Stimulated activated CD4-positive, alpha-beta T cell treated with anti-CD3 and anti-CD28 coated beads, Interleukin-1b, Interleukin-23, amount 100 ng/mL, for 4 hours (primary cell): Measurements from ENCODE around the gene CTSW.
"Not testable (repeated sequence)": the region's sequence is repeated elsewhere in the genome, so short reads cannot be mapped to it uniquely, and the experiment has no call there.

Source experiments
- DNase-seq, 2 donors: peaks; one replicate each; pipeline ENCODE4 v3.0.0-alpha.2; 2020; ENCODE audit warnings: low read depth in 2 of 2

CTSW gene

DNA sequence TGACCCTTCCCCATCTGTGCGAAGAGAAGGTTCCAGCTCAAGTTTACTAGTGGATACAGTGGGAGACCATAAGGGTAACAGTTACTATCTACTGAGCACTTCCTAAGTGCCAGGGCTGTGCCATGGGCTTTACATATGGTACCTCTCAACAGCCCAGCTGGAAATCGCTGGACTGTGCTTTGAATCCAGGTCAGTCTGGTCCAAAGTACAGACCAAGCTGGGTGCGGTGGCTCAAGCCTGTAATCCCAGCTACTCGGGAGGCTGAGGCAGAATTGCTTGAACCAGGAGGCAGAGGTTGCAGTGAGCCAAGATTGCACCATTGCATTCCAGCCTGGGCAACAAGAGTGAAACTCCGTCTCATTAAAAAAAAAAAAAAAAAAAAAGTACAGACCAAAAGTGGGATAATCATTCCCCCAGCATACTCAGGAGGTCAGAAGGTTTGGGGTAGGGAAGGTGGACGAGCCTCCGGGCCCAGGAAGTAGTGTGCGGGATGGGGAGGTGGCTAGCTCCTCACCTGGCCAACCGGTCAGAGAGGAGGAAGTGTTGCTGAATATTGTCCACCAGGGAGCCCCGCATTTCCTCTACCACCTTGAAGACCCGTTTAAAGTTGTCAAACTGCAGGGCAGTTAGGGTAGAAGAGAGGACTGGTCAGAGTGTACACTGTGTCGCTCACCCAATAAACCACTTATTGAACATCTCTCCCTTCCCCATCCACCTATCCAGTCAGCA is 6.3 kb downstream of the CTSW start:
- DNase-seq, result no peak

DNA sequence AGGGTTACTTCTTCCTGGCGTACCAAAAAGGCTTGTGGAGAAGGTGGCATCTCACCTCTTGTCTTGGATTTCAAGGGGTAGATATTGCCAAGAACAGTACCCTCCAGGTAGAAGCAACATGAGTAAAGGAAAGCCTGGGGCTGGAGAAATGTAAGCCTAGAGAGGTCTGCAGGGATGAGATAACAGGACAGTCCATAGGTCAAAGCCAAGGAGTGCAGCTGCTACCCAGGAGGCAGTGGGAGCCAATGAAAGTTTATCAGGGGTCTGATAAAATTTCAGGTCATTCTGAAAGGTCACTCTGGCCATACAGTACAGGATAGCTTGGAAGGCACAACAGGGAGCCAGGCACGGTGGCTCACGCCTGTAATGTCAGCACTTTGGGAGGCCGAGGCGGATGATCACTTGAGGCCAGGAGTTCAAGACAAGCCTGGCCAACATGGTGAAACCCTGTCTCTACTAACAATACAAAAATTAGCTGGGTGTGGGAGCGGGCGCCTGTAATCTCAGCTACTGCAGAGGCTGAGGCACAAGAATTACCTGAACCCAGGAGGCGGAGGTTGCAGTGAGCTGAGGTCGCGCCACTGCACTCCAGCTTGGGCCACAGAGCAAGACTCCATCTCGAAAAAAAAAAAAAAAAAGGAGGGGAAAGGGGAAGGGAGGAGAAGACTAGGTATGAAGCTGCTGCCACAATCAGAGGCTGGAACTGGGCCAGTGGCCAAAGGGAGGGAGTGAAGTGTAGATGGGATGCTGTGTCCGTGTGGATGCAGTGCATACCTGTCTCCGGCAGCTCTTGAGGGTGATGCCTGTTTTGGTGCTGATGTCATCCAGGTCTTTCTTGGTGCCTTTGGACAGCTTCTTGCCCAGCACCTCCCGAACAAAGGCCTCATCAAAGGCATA is 7.4 kb downstream of the CTSW start:
- no peak for DNase-seq

DNA sequence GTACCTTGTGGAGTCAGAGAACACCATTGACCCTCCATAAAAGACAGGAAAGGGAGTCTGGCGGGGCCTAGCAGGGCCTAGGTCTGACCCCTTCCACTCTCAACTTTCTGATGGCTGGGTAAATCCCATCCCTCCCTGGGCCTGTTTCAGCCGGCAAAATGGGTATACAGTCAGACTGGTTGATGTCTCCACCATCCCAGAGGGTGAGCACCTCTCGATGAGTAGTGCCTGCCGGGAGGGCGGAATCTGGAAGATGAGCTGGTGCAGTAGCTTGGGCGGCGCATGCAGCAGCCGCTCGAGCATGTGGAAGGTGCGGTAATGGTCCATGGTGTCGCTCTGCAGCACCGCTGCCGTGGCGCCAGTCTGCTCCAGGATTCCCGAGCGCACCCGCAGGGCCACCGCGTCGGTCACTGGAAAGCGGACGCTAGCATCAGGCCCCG is 8.1 kb downstream of the CTSW start:
- no peak for DNase-seq

DNA sequence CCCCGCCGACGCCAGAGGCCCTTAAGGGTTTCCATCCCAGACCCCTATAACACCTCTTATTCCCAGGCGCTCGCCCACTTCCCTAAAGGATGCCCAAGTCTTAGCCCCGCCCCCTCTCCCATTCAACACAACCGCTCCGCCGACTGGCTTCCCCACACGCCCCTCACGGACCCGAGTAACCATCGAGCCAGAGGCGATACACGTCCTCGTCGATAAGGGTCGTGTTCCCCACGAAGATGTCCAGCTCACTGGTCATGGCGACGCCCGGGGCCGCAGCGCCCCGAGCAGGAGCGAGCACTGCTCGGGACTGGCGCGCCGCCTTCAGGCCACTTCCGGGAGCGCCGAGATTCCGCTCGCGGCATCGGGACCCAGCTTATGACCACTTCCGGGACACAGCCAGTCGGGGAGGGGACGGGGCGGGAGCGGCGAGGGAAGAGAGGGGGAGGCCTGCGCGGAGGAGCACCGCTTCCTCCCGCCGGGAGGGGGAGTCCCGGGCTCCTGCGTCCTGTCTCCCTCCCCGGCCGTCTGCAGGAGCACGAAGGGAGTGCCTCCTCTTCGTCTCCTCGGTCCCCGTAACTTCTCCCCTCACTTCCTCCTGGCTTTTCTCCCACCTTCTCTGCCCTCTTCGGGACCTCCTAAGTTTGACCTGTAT is 8.7 kb downstream of the CTSW start, which contains the start of gene FIBP:
TSS of gene FIBP (minus strand) at position 309 of the 652 bp plus-strand sequence. CDS start at position 256, 53 bp downstream.
- peak; percentile 91 to 95 for DNase-seq

DNA sequence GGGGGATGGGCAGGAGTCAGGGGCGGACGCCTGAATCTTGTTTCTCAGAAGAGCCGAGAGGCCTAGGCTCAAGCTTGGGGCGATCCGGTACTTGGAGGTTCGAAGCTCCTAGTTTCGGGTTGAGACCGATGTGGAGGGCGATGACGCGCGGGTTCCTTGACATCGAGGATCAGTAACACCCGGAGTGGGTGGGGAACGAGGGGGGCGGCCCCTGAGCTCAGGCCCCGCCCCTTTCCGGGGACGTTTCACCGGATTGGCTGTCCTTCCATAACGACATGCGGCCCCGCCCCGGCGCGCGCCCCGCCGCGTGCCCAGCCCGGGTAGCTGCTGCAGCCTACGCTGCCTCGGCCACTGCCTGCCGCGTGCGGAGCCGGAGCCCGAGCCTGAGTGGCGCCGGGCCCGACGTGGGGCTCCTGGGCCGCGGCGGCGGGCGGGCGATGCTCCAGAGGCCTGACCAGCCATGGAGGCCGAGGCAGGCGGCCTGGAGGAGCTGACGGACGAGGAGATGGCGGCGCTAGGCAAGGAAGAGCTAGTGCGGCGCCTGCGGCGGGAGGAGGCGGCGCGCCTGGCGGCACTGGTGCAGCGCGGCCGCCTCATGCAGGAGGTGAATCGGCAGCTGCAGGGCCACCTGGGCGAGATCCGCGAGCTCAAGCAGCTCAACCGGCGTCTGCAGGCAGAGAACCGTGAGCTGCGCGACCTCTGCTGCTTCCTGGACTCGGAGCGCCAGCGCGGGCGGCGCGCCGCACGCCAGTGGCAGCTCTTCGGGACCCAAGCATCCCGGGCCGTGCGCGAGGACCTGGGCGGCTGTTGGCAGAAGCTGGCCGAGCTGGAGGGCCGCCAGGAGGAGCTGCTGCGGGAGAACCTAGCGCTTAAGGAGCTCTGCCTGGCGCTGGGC is 10.9 kb downstream of the CTSW start, which contains the start of gene CCDC85B:
TSS of gene CCDC85B (plus strand) at position 350 of the 895 bp plus-strand sequence. CDS start at position 461, 111 bp downstream.
- peak; percentile 98 to 99 for DNase-seq

DNA sequence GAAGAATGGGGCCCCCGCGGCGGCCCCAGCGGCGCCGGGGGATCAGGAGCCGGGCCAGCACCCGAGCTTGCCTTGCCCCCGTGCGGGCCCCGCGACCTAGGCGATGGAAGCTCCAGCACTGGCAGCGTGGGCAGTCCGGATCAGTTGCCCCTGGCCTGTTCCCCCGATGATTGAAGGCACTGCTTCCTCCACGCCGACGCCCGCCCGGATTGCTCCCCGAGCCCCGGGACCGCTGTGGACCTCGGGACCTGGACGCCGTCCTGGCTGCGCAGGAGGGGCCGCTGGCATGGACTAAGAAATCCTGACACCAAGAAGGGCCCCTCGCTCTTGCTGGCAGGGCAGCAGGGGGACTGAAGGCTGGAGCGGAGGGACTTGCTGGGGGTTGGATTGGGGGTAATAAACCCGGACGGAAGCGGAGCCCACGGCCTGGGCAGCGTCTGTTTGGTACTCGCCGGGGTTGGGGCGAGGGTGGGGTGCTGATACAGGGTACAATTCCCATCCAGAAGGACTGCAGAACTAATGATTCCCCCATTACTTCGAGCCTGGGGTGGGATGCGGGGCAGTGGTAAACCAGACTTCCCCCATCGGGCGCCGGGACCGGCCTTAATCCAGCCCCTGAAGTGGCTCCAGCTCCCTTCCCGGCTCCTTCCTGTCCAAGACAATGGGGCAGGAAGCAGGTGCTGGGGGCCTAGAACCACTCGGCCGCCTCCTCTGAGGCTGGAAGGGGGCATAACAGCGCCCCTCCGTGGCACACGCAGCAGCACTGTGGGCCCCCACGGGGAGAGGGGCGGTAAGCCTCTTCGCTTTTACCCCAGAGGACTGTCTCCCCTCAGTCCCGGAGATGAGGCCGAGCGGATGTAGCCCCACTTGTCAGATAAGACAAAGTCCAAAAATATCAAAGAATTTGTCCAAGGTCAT is 11.8 kb downstream of the CTSW start:
- peak; percentile 47 to 61 for DNase-seq

DNA sequence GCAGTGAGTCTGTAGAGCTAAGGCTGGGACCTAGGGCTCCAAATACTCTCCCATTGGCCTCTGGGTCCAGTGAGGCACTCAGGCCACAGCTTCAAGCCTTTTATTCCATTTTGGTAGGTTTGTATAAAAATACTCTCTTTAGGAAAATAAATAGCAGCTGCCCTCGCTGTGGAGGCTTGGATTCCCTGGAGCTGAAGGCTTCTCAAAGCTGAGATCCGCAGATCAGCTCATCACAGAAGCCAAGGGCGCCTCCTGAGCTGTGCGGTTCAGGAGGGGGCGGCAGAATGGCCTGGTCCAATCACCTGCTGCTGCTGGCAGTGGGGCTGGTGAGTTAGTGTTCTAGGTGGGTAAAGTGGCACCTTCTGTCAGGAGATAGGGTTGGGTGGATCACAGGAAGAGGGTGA is 12.5 kb downstream of the CTSW start:
- DNase-seq, result not testable (repeated sequence)

DNA sequence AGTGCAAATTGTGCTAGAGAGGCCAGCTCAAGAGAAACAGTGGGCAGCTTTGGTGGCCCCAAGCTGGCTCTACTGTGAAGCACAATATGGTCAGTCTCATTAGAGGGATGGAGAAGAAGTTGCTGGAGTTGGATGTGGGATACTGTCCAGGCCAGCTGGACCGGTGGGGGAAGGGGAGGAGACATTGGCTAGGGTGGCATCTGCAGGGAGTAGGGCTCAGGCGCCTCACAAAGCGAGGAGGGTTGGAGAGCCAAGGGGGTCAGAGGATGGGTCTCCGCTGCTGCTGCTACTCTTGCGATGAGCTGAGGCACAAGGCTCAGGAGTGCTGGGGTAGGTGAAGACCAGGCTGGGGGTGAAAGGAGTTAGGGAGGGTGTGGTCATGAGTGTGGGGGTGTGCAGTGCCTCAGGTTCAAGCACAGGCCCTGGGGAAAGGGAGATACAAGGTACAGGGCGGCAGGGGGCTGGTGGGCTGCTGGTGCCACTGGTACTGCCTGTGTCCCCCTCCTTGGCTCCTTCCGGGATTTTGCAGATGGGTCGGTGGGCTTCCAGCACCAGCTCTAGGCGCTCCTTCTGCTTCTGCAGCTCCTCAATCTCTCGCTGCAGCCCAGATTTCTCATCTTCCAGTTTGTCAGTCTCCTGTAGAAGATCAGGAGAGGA is 13.2 kb downstream of the CTSW start:
- no peak for DNase-seq

DNA sequence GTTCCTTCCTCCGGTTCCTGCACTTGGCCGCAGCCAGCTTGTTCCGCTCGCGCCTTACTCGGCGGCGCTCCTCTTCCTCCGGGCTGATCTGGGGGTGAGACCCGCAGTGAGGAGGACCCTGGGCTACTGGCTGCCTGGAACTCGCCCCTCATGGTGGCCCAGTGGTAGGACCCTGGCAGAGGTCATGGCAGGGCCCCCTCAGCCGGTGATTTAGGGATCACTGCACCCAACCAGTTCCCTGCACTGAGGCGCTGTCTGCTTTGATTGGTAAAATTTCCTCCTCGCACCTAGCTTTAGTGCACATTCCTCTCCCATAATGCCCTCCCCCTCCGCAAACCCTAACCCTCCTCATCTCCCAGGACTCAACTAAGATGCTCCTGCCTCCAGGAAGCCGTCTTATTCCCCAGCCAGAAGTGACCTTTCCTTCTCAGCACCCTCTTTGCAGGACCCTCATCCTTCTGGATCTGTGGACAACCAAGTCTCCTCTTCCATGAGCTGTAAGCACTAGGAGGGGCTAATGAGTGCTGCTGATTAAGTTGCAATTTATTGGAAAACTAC is 14.5 kb downstream of the CTSW start:
- DNase-seq, result no peak

DNA sequence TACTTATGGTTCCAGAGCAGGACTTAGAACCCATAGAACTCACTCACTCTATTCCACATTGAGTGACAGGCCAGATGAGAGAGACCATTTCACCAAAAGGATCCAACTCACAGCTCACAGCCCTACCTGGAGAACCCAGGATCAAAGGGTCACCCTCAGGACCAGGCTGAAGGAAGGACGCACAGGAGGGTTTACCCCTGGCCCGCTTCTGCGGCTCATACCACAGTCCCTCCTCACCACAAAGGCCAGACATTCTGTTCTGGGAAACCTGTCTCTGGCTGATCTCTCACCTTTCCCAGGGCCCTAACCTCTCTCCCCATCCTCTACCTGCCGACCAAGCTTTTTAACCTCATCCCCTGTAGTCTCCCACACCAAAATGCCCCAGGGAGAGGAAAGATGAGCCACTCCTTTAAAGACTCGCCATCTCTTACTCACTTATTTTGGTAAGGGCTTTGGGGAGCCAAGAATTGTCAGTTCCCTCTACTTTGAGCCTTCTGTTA is 15.9 kb downstream of the CTSW start:
- no peak for DNase-seq

DNA sequence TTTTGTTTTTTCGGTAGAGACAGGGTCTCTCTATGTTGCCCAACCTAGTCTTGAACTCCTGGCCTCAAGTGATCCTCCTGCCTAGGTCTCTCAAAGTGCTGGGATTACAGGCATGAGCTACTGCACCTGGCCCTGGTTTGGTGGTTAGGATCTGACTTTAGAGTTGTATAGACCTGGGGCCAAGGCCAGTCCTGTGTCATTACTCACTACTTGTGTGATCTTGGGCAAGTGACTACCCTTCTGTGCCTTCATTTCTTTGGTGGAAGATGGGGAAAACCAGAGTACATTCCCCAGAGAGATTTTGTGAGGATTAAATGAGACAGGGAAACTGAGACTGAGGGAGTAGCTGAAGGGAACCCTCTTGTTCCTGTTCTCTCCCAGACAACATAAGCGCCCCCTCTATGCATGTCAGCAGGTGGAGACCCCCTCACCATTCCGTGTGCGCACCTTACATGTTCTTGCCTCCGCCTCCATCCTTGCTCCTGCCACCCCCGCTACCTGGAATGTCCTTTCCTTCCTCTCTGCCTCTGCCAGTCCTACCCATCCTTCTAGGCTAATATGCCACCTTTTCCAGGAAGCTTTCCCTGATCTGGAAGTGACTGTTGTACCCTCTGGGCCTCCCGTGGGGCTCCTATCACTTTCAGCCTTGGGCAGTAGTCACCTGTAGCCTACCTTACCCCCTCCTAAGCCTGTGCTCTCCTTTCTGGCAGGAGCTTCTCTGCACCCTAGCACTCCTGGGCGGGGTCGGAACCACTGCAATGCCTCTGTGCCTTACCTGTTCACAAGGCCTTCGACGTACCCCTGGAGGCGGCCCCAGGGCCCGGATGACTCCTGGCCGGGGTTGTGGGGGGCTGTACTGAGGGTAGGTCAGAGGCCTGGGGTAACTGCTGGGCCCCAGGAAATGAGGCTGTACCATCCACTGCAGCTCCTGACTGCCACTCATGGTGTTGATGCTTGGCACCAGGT is 16.7 kb downstream of the CTSW start:
- DNase-seq, result no peak

DNA sequence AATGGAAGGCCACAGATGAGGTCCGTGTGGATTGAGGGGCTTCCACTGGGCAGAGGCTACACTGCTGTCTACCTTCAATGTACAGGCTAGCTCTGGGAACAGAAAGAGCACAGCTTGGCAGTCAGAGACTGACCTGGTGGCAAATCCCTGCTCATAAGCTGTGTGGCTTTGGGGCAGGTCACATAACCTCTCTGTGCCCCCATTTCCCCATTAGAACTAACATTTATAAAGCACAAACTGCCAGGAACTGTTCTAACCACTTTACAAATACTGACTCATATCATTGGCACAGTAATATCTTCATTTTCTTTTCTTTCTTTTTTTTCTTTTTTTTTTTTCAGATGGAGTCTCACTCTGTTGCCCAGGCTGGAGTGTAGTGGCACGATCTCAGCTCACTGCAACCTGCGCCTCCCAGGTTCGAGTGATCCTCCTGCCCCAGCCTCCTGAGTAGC is 17.4 kb downstream of the CTSW start:
- no peak for DNase-seq

DNA sequence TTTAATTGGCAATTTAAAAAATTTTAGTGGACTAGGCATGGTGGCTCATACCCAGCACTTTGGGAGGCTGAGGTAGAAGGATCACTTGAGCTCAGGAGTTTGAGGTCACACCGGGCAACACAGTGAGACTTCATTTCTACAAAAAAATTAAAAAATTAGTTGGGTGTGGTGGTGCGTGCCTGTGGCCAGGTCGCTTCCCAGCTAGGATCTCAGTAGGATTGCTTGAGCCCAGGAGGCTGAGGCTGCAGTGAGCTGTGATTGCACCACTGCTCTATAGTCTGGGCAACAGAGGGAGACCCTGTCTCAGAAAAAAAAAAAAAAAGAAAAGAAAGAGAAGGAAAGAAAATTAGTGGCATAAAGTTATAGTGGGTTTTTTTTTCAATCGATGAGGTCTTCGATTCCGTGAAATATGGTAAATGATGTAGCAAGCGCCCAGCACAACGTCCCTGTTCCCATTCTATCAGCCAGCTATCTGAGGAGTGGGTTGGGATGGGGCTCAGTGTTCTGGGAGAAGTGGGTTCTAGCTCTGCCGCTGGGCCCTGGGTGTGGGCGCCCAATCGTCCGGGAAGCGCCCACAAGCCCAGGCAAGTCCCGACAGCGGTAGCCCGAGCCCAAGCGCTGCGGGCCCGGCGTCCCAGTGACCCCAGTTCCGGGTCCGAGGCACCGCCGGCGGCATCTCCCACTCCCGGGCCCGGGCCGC is 19.2 kb downstream of the CTSW start:
- DNase-seq, result no peak

DNA sequence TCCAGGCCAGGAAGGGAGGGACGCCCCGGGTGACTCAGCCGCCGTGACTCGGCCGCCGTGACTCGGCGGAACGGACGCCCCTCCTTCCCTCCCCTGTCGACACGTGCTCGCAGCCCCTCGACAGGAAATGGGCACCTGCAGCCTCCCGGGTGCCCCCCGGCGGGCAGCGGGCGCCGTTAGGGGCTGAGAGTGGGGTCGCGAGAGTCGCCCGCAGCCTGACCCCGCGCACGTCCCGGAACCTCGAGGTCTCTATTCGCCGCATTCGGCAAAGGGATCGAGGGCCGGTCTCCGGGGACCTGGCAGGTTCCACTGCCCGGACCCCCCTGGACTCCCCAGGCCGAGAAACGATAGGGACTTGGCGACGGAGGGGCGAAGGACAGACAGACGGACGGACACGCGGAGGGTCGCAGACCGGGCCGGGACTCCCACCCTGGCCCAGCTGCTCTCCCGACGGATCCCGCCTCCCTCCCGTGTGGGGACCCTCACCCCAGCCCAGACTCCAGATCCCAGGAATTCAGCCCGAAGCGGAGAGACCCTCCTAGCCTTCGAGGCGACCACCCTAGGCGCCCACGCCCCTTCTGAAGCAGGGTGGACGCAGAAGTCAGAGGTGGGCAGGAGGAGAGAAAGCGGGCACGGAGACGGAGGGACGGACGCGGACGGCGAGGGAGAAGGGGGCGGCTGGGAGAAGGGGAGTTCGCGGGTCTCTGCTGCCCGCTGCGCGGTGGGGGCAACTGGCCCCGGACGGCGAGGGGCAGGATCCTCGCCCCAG is 19.9 kb downstream of the CTSW start:
- peak; percentile 63 to 75 for DNase-seq

DNA sequence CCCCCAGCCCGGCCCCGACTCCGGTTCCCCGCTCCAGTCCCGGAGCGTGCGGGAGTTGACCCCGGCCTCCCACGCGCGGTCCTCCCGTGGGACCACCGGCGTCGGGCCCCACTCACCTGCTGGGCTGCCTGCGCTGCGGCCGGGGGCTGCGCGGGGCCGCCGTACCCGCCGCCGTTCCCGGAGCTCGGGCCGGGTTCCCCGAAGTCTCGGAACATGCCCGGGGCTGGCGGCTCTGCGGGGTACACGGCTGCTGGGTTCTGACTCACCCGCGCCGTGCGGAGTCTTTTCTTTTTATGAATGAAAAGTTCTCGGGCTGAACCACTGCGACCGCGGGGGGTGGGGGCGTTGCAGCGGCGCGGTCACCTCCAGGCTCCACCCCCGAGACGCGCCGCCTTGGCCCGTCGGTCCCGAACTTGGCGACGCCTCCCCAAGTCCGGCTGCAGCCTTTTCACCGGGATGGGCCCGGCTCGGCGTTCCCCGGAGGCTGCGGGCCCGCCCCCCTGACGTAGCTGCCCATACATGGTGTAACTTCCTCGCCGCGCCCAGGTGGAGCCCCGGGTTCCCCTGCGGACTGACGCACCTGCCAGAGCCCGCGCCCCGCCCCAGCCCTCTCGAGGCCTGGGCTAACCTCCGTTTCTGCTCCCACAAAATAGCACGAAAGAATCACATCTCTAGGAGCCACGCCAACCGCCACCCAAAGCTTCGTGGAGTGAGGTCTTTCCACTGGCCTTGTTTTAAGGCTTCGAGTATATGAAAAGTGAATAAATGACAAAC is 20.7 kb downstream of the CTSW start, which contains the start of gene FOSL1:
TSS of gene FOSL1 (minus strand) at position 264 of the 774 bp plus-strand sequence. CDS start at position 215, 49 bp downstream.
- peak; percentile 89 to 93 for DNase-seq

DNA sequence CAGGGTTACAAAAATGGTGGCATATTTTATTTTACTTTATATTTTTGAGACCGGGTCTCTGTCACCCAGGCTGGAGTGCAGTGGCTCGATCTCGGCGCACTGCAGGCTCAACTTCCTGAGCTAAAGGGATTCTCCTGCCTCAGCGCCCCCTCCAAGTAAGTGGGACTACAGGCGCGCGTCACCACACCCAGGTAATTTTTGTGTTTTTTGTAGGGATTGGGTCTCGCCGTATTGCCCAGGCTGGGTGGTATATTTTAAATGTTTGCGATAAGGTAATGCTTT is 21.2 kb downstream of the CTSW start:
- DNase-seq, result no peak
